ENCODE results near the gene PAK1.

PAK1 gene

DNA sequence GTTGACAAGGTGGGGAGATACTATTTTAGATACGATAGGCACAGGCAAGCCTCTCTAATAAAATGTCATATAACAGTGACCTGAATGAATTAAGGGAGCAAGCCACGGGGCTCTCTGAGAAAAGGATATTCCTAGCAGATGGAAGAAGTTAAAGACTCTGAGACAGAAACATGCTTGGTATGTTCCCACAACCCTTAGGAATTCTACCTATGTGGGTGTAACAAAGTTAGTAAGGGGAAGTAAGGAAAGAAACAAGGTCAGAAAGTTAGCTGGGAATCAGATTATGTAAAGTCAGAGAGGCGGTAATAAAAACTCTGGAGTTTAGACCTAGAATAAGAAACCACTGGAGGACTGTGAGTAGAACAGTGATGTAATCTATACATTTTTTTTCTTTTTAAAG lies 112.7 kb downstream of the PAK1 start:
- peaks cover under 1% of the 10 kb centered on the region for H3K9me3 ChIP-seq (ENCODE audit: control insufficient read depth, low read length)
- H3K9ac ChIP-seq (ENCODE audit: low read length) = no peak overlapping the region
- peaks cover 7% of the 10 kb centered on the region for H3K36me3 ChIP-seq (ENCODE audit: control insufficient read depth, insufficient read depth, low read length, severe bottlenecking)
- peak; percentile 40 for DNase-seq (ENCODE audit: low read depth)
- H3K27me3 ChIP-seq (replicated peaks; ENCODE audit: control insufficient read depth, insufficient read depth, low read length) = no peaks in the 10 kb centered on the region
- no peak overlapping the region for H3K4me3 ChIP-seq (ENCODE audit: low read length)
- no peaks in the 10 kb centered on the region for H3K4me1 ChIP-seq (ENCODE audit: control insufficient read depth, insufficient read depth, low read length)

DNA sequence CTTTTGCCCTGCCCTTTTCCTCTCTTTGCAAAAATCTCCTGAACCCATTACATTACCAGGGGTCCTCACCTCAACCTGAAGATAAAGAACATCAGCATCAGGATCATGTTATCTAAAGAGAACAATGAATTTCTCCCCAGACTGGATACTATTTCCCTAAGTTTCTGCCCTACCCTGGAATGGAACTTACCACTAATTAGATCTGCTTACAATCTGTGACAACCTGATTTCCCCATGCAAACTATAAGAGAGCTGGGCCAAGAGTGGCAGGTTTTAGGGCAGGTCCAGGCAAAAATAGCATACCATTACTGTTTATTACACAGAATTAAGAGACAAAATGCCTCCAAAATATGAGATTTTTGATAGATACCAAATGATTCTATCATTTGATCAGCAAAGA lies 114.4 kb downstream of the PAK1 start:
- no peaks in the 10 kb centered on the region for H3K4me1 ChIP-seq (ENCODE audit: control insufficient read depth, insufficient read depth, low read length)
- H3K27me3 ChIP-seq (replicated peaks; ENCODE audit: control insufficient read depth, insufficient read depth, low read length) = no peaks in the 10 kb centered on the region
- no peak for DNase-seq (ENCODE audit: low read depth)
- peaks cover 7% of the 10 kb centered on the region for H3K36me3 ChIP-seq (ENCODE audit: control insufficient read depth, insufficient read depth, low read length, severe bottlenecking)
- H3K4me3 ChIP-seq (ENCODE audit: low read length) = no peak overlapping the region
- H3K9me3 ChIP-seq (ENCODE audit: control insufficient read depth, low read length) = no peaks in the 10 kb centered on the region
- no peak overlapping the region for H3K9ac ChIP-seq (ENCODE audit: low read length)

GRCh38 chr11:77353131-77353530 lies 120.8 kb downstream of the PAK1 start:
- no peak for DNase-seq (ENCODE audit: low read depth)
- Histone ChIP-seq H3K27me3 (replicated peaks; ENCODE audit: control insufficient read depth, insufficient read depth, low read length) (no peaks in the 10 kb centered on the region), H3K36me3 (ENCODE audit: control insufficient read depth, insufficient read depth, low read length, severe bottlenecking) (peaks cover 7% of the 10 kb centered on the region), H3K4me3 (ENCODE audit: low read length) (no peak overlapping the region), H3K4me1 (ENCODE audit: control insufficient read depth, insufficient read depth, low read length) (peaks cover 15% of the 10 kb centered on the region), H3K9ac (ENCODE audit: low read length) (no peak overlapping the region), H3K9me3 (ENCODE audit: control insufficient read depth, low read length) (no peaks in the 10 kb centered on the region)

GRCh38 chr11:77351281-77351886 lies 122.5 kb downstream of the PAK1 start:
- Histone ChIP-seq H3K4me1 (ENCODE audit: control insufficient read depth, insufficient read depth, low read length) (peaks cover 15% of the 10 kb centered on the region), H3K9me3 (ENCODE audit: control insufficient read depth, low read length) (no peaks in the 10 kb centered on the region), H3K4me3 (ENCODE audit: low read length) (no peak overlapping the region), H3K27me3 (replicated peaks; ENCODE audit: control insufficient read depth, insufficient read depth, low read length) (no peaks in the 10 kb centered on the region), H3K36me3 (ENCODE audit: control insufficient read depth, insufficient read depth, low read length, severe bottlenecking) (no peaks in the 10 kb centered on the region), H3K9ac (ENCODE audit: low read length) (no peak overlapping the region)
- DNase-seq (ENCODE audit: low read depth) = peak; percentile 79

DNA sequence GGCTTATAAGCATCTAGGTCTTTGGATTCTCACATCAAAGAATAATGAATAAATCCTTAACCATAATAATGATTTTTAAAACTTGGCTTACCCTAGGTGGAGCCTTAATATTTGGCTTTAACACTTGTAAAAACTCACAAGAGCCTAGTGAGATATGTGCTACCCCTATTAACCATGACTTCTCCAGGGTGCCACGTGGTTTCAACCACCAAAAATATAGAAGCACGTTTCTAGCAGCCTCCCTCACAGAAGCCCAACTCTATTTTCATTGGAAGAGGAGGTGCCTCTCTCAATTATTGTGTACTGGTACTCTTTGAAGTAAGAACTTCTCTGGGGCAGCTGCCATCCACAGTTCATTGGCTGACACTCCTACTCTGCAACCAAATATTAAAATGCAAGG lies 125.9 kb downstream of the PAK1 start:
- Histone ChIP-seq H3K36me3 (ENCODE audit: control insufficient read depth, insufficient read depth, low read length, severe bottlenecking) (peaks cover 8% of the 10 kb centered on the region), H3K27me3 (replicated peaks; ENCODE audit: control insufficient read depth, insufficient read depth, low read length) (no peaks in the 10 kb centered on the region)
- DNase-seq (ENCODE audit: low read depth) = no peak

DNA sequence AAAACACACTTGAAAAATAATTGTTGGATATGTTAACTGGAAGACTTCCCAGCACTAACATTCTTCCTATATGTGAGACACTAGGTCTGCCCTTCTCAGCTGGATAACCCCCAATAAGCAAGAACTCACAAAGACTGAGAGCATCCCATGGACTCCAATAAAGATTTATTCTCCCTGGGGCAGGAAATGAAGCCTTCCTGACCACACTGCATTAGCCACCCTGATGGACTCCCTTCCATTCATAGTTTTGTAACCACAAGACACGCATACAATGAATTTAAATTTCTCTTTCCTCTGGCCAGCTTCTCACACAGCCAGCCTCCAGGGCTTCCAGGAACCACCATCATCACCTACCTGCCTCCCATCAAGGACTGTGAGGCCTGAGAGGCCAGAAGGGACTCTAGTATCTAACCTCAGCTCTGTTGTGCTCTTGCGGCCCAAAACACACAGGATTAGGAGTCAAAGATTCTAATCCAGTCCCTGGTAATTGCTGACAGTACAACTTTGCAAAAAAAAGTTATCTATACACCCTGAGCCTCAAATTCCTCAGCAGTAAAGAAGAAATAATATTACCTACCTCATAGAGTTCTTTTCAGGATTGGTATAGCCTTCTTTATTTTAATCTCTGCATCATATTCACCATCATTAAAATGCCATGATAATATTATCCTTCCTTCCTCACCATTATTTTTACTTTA lies 126.8 kb downstream of the PAK1 start:
- no peaks in the 10 kb centered on the region for H3K9me3 ChIP-seq (ENCODE audit: control insufficient read depth, low read length)
- no peaks in the 10 kb centered on the region for H3K27me3 ChIP-seq (replicated peaks; ENCODE audit: control insufficient read depth, insufficient read depth, low read length)
- no peak overlapping the region for H3K4me3 ChIP-seq (ENCODE audit: low read length)
- H3K9ac ChIP-seq (ENCODE audit: low read length) = no peak overlapping the region
- H3K4me1 ChIP-seq (ENCODE audit: control insufficient read depth, insufficient read depth, low read length) = peaks cover 6% of the 10 kb centered on the region
- DNase-seq (ENCODE audit: low read depth) = peak; percentile 59
- peaks cover 8% of the 10 kb centered on the region for H3K36me3 ChIP-seq (ENCODE audit: control insufficient read depth, insufficient read depth, low read length, severe bottlenecking)

More for the DNA sequence above, 125.9 kb downstream of the PAK1 start:
- no peaks in the 10 kb centered on the region for H3K9me3 ChIP-seq (ENCODE audit: control insufficient read depth, low read length)
- H3K9ac ChIP-seq (ENCODE audit: low read length) = no peak overlapping the region
- H3K4me3 ChIP-seq (ENCODE audit: low read length) = no peak overlapping the region
- peaks cover 8% of the 10 kb centered on the region for H3K4me1 ChIP-seq (ENCODE audit: control insufficient read depth, insufficient read depth, low read length)

DNA sequence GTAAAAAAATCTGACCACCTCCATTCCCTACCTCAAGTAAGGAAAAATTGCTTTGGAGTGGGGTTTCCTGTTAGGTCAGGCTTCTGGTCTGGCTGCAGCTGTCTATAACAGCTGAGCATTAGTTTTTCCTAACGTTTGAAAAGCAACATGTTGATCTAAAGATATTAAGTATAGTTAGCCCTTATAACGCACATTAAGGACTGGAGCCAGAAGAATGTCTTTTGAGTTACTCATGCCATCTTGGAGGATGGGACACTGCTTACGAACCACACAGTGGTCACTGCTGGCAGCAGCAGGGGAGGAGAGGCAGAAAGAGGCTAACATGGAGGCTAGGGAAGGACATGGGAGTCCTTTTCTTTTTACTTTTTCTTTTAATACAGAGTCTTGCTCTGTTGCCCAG lies 128.3 kb downstream of the PAK1 start:
- H3K36me3 ChIP-seq (ENCODE audit: control insufficient read depth, insufficient read depth, low read length, severe bottlenecking) = peaks cover 11% of the 10 kb centered on the region
- no peaks in the 10 kb centered on the region for H3K9me3 ChIP-seq (ENCODE audit: control insufficient read depth, low read length)
- DNase-seq (ENCODE audit: low read depth) = peak; percentile 28
- H3K9ac ChIP-seq (ENCODE audit: low read length) = no peak overlapping the region
- no peak overlapping the region for H3K4me3 ChIP-seq (ENCODE audit: low read length)
- H3K27me3 ChIP-seq (replicated peaks; ENCODE audit: control insufficient read depth, insufficient read depth, low read length) = no peaks in the 10 kb centered on the region
- H3K4me1 ChIP-seq (ENCODE audit: control insufficient read depth, insufficient read depth, low read length) = peaks cover 8% of the 10 kb centered on the region

DNA sequence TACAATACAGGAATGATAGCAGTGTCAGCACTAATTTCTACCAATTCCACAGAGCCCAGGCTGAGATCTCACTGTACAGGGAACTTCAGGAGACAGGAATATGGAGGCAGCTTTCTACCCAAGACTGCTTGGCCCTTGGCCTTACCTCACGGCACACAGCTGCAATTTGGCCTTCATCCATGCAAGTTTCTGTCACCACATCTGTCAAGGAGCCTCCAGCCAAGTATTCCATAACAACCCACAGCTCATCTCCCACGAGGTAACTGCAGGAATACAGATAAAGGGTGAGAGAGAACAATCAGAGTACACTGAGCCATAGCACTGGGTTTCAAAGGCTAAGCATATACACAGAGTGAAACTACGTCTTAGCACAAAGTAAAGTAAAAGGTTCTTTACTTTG lies 133.4 kb downstream of the PAK1 start:
- peaks cover 18% of the 10 kb centered on the region for H3K36me3 ChIP-seq (ENCODE audit: control insufficient read depth, insufficient read depth, low read length, severe bottlenecking)
- H3K9me3 ChIP-seq (ENCODE audit: control insufficient read depth, low read length) = no peaks in the 10 kb centered on the region
- no peak for DNase-seq (ENCODE audit: low read depth)
- H3K4me1 ChIP-seq (ENCODE audit: control insufficient read depth, insufficient read depth, low read length) = peaks cover 10% of the 10 kb centered on the region
- no peak overlapping the region for H3K4me3 ChIP-seq (ENCODE audit: low read length)
- H3K27me3 ChIP-seq (replicated peaks; ENCODE audit: control insufficient read depth, insufficient read depth, low read length) = no peaks in the 10 kb centered on the region
- H3K9ac ChIP-seq (ENCODE audit: low read length) = no peak overlapping the region

DNA sequence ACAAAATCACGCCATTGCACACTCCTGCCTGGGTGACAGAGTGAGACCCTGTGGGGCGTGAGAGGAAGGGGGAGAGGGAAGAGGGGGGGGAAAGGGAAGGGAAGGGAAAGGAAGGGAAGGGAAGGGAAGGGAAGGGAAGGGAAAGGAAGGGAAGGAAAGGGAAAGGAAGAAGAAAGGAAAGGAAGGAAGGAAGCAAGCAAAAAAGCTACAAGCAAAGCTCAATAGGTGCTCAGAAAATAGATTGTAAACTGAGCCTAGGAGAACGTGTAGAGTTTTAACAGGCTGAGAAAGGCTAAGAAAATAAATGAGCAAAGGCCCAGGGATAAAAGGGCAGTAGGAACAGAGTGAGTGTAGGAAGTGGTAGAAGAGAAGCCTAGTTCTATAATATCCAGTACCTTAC lies 141.6 kb downstream of the PAK1 start:
- H3K27me3 ChIP-seq (replicated peaks; ENCODE audit: control insufficient read depth, insufficient read depth, low read length) = no peaks in the 10 kb centered on the region
- peaks cover 3% of the 10 kb centered on the region for H3K36me3 ChIP-seq (ENCODE audit: control insufficient read depth, insufficient read depth, low read length, severe bottlenecking)
- DNase-seq (ENCODE audit: low read depth) = no peak
- H3K4me3 ChIP-seq (ENCODE audit: low read length) = no peak overlapping the region
- H3K9me3 ChIP-seq (ENCODE audit: control insufficient read depth, low read length) = no peaks in the 10 kb centered on the region
- H3K4me1 ChIP-seq (ENCODE audit: control insufficient read depth, insufficient read depth, low read length) = no peaks in the 10 kb centered on the region
- H3K9ac ChIP-seq (ENCODE audit: low read length) = no peak overlapping the region

GRCh38 chr11:77325159-77325558 lies 148.7 kb downstream of the PAK1 start:
- no peak overlapping the region for H3K9ac ChIP-seq (ENCODE audit: low read length)
- H3K27me3 ChIP-seq (replicated peaks; ENCODE audit: control insufficient read depth, insufficient read depth, low read length) = no peaks in the 10 kb centered on the region
- H3K4me1 ChIP-seq (ENCODE audit: control insufficient read depth, insufficient read depth, low read length) = peaks cover 13% of the 10 kb centered on the region
- no peak overlapping the region for H3K4me3 ChIP-seq (ENCODE audit: low read length)
- no peaks in the 10 kb centered on the region for H3K9me3 ChIP-seq (ENCODE audit: control insufficient read depth, low read length)
- DNase-seq (ENCODE audit: low read depth) = no peak
- peaks cover 6% of the 10 kb centered on the region for H3K36me3 ChIP-seq (ENCODE audit: control insufficient read depth, insufficient read depth, low read length, severe bottlenecking)

- Histone ChIP-seq H3K4me1 (ENCODE audit: control insufficient read depth, insufficient read depth, low read length) (peaks cover 13% of the 10 kb centered on the region), H3K9ac (ENCODE audit: low read length) (no peak overlapping the region), H3K36me3 (ENCODE audit: control insufficient read depth, insufficient read depth, low read length, severe bottlenecking) (peaks cover 6% of the 10 kb centered on the region), H3K4me3 (ENCODE audit: low read length) (no peak overlapping the region), H3K27me3 (replicated peaks; ENCODE audit: control insufficient read depth, insufficient read depth, low read length) (no peaks in the 10 kb centered on the region), H3K9me3 (ENCODE audit: control insufficient read depth, low read length) (no peaks in the 10 kb centered on the region)
- DNase-seq (ENCODE audit: low read depth) = peak; percentile 15
Observed at GRCh38 chr11:77324508-77324907, 149.4 kb downstream of the PAK1 start.
